KG1 (cell line): ENCODE data around the gene CDC14C.
"Not testable (repeated sequence)": the region's sequence is repeated elsewhere in the genome, so short reads cannot be mapped to it uniquely, and the experiment has no call there.

Experiments used
- DNase-seq: peaks from one replicate; lab custom pipeline; 2025; lab: John Stamatoyannopoulos, UW

CDC14C gene

DNA sequence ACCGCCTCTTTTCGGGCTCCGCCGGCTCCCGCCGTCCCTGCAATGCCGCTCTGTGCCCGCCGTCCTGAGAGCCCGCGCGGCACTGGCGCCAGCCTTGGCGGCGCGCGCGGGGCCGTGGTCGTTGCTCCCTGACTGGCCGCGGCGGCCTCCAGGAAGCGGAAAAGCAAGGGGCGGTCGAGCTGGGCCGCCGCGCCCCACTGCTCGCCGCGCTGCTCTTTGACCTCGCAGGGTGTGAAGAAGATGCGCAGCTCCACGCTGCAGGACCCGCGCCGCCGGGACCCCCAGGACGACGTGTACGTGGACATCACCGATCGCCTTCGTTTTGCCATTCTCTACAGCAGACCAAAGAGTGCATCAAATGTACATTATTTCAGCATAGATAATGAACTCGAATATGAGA, at the start of gene CDC14C:
CDC14C (plus strand) TSS at position 115 of the 400 bp plus-strand sequence; CDS start at position 241, 126 bp downstream.
- no peak for DNase-seq

DNA sequence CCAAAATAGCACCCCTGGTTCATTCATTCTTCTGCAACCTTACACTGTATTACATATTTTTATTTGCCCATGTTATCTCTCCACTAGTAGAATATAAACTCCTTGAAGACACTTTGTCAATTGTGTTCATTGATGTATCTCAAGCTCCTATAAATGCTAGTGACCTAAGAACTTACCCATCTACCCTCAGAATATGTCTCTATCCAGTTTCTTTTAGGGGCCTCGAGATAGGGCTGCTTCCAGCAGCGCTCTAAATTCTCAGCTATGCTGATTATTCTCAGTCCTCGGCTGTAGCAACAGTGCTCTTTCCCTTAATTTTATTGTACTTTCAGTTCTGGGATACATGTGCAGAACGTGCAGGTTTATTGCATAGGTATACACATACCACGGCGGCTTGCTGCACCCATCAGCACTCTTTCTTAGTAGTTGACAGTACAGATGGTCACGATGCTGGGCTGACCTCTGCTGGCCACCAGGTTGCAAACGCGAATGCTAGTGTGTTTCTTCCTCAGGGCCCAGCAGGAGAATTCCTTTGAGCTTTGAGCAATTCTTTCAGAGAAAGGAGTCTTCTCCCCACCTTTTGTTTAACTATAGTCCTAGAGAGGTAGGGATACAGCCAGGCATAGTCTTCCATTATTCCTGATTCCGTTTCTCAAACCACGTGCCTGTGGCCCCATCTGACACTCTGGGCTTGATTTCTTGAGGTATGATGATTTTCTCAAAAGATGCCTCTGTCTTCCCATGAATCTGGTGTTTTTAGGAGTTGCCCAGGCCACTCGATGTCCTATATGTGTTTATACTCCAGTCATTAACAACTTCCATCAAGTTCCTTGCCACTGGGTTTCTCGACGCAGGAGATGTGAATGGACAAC, 49.1 kb upstream of the CDC14C start:
- no peak for DNase-seq

DNA sequence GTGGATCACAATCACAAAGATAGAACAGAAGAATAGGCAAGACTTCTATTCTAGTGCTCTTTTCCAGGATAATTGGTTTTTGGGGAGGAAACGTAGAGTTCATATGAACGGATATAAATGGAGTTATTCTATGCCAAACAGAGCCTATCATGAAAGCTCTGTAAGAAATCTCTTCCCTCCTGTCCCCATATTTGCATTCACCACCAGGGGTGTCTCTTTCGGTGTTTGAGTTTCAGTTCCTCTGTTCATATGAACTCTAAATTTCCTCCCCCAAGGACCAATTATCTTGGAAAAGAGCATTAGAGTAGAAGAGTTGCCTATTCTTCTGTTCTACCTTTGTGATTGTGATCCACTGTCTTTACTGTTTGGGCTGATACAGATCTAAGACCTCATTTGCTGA, 48.3 kb upstream of the CDC14C start:
- no peak for DNase-seq

DNA sequence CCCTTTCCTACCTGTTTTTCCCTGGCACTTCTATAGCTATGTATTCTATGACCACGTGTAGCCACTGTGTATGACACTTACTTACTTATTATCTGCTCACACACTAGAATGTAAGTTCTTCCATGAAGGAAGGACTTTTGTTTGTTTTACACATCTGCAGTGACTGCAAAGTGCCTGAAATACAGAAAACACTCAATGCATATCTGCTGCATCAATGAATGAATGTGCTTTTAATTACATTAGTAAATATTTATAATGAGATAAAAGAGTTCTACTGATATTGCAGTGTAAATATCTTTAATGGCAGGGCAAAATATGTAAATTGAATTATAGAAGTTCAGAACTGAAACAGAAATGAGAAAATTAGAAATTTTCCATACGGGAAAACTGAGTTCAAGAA, 43.5 kb upstream of the CDC14C start:
- no peak for DNase-seq

DNA sequence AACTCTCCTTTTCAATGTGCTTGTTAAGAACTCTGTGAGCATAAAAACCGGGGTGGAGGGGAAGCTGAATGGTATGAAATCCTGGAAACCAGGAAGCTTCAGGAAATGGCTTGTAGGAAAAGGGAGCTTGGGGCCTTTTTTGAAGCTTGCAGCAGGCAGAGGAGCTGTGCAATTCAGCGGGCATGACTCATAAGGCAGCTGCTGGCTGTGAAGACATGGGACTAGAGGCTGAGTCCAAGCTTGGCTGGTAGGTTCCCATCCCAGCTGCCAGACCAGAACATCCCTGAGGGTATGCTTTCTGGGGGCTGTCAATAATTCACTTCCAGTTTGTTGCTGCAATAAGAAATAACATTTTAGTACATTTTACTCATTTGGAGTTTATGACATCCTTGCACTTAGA, 36.8 kb upstream of the CDC14C start:
- no peak for DNase-seq

DNA sequence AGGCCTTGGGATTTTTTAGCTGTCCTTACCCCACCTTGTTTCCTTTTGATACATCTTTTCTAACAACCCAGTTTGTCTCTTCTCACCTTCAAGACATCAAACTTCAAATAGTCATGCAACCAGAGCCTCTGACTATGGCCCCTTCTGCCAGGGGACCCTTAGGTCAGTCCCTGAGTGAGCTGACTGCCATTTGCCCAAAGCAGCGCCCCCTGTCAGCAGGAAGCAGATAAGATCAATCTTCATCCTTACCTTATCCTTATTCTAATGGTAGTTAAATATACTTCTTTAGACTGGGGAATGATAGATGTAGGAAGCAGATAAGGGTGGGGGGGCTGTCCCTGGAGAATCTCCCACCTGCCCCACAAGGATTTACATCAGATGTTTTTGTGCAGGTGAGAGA, 29.8 kb upstream of the CDC14C start:
- DNase-seq, result no peak

DNA sequence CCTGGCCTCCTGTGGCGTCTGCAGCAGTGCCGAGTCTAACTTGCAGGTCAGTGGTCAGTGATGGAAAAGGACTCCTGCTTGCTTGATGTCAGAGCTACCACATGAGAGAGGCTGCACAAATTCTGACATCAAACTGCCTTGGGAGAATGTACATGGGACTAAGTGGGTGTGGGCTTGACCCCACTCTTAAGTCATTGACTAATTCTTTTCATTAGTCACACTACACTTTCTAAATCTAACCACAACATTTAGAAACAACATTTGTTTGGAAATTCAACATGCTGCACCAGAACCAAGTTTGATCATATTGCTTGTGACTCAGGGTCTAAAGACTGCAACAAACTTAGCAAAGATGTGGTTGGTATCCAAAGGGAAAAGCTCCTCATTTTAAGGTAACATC, 24.4 kb upstream of the CDC14C start:
- no peak for DNase-seq

DNA sequence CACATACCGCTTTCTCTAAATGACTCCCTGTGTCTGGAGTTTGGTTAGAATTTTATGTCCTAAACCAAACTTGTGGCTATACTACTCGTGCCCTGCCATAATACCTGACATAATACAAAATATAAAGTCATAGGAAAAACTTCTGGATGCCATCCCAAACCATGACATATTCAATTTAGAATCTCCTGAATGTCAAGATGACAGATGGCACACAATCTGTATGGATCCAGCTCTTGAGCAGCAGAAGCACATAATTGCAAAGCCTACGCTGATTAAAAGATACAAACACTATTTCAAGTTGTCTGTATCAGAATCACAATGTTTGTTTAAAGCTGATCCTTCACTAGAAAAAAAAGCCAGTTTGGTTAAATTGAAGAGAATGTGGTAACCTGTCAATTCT, 22.4 kb upstream of the CDC14C start:
- no peak for DNase-seq

DNA sequence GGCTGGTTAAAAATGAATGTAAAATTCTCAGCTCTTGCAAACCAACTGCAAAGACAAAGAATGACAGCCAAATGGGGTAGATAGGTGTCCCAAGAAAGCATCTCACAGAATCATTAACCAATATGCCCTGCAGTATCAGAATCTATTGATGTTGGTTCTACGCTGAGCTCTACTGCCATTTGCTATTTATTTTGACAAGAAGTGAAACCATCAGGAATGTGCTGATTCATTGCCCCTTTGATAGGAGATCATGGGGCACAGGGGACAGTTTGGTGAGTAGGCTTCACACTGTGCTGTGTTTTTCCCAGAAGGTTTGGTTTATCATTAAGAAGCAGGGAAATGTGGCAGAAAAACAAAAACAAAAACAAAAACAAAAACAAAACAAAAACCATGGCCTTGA, 19.4 kb upstream of the CDC14C start:
- DNase-seq, result no peak

DNA sequence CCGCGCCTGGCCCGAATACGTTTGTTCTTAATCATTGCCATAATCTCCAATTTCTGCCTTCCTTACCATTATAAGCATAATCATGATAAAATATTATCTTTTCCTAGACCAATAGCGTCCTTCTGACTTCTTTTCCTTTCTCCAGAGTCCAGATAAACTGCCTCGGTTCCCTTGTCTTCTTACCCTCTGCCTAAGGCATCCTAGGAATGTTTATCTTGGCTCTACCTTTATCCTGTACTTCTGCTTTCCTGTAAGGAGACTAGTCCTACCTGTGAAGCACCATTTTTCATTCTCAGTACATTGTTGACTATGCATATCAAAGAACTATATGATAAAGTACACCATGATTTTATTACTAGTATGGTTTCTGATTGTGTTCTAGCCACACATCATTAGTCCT, 18.7 kb upstream of the CDC14C start:
- not testable (repeated sequence) for DNase-seq

DNA sequence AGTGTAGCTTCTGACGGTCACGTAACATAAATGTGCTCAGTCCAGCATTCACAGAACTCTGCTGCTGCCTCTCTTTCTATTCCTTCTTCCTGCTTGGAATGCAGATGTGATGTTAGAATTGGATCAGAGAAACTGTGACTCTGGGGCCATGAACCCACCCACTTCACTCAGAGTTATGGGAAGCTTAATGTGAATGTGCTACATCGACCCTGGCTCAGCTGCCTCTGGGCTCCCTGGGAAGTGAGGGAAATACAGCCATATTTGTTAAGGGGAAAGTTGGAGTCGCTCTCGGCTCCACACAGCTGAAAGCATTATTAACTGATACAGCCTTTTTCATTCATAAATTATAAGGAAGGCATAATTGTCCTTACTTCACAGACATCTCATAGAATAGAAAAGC, 14.5 kb upstream of the CDC14C start:
- not testable (repeated sequence) for DNase-seq

DNA sequence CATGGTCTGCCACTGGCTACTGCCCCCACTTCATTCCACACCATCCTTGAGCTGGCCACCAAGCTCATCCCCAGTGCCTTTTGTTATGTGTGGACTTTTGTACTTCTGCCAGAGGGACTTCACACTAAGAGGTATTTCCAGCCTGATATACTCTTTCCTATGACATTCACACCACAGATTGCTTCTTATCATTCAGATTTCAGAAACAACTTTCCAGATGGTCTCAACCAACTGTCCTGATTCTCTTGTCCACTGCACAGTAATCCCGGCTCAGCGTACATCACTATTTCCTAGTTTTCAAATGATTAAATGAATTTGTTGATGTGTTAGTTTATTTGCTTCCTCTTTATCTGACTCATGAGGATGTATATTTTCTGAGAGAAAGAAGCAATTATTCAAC, 7.1 kb downstream of the CDC14C start:
- no peak for DNase-seq

DNA sequence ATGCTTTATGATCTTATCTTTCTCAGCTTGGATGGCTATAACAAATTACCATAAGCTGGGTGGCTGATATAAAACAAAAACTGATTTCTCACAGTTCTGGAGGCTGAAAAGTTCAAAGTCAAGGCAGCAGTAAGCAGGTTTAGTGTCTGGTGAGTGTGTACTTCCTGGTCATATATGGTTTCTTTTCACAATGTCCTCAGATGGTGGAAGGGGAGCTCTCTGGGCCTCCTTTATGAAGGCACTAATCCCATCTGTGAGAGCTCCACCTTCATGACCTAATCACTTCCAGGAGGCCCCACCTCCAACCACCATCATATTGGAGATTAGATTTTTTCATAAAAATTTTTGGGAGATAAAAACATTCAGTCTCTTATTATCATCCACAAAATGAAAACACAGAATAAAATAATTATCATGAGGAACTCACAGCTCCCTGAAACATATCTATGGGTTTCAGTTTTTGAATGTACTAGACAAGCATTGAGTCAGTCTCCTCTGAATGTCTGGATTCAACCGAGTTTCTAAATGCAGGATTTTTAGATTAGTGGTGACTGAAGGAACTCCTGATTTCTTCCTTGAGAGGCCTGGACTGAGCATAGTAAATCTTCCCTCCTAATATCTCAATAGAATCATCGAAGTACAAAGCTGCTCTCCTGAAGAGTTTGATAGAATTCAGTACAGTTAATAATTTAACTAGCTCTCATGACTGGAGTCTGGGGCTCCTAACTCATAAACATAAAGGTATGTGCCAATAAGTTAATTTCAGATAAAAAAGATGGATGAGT, 8.0 kb downstream of the CDC14C start:
- no peak for DNase-seq

DNA sequence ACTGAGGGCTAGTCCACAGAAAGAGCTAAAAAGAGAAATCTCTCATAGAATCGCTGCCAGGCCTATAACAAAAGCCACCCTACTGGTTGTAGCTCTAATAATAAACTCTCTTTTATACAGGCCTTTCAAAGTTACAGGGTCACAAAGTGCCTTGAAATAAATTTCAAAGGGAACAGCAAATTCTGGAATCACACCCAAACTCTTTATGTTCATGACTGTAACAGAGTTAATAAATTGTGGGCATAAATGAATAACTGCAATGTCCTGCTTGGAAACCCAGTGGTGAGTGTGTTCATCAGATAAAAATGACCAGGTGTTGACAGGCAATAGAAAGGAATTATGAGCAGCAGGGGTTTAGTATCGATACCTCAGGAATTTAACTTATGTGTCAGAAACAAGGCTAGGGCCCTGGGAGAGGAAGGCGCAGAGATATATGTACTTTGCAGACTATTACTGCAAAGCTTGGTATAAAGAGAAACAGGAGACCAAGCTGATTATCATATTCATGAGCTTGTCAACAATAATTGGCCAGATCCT, 9.3 kb downstream of the CDC14C start:
- no peak for DNase-seq

DNA sequence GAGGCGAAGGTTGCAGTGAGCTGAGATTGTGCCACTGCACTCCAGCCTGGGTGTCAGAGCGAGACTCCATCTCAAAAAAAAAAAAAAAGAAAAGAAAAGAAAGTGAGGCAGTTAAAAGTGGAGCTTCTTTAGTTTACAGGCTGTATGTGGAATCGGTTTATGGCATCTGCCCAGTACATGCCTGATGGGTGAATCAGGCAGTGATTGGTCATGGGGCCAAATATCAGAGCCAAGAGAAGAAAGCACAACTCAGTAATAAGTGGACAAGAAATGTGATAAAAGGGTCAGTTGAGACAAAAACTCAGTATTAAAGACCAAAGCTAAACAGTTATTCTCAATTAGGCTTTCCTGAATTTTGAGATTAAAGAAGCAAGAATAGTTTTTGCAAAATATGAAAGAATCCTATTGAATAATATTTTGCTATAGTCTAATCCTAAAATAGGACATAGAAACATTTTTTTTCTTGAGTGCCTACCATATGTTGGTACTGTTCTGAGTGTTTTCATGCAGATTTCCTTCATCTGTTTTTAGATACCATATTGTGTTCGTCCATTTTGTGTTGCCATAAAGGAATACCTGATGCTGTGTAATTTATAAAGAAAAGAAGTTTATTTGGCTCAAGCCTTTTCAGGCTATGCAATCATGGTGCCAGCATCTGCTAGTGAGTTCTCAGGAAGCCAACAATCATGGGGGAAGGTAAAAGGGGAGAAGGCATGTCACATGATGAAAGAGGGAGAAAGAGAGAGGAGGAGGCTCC, 14.4 kb downstream of the CDC14C start:
- DNase-seq, result no peak

DNA sequence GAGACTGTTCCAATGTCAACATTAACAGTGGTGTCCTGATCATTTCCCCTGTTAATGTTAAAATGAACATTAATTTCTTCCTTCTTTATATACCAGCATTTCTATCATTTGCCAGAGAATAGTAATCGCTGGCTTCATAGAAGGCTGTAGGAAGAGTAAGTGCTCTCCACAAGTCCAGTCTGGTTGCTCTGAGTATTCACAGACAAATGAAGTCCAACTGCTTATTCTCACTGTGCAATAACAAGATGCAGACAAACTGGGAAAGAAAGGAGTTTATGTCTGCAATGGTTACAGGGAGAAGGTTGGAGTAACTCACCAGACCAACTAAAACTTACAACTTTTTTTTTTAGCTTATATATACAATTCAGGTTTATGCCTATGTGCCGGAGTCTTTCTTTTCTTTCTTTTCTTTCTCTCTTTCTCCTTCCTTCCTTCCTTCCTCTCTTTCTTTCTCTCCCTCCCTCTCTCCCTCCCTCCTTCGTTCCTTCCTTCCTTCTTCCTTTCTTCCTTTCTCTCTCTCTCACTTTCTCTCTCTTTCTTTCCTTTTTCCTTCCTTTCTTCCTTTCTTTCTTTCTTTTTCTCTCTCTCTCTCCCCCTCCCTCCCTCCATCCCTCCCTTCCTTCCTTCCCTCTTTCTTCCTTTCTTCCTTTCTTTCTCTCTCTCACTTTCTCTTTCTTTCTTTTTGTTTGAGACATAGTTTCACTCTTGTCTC, 19.1 kb downstream of the CDC14C start:
- no peak for DNase-seq

DNA sequence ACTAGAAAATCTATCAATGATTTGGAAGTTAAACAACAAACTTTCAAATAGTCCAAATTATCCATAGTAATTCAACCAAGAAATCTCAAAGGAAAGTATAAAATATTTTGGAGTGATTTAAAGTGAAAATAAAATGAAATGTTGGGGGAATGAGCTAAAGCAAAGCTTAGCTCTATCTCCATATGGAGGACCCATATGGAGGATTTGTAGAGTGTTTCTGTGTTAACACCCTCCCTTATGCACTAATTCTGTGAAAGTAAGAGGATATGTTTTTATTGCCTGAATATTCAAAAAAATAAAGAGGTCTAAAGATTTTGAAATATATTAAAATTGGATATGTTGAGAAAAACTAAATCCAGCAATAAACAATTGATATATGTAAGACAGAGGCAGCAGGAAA, 31.6 kb downstream of the CDC14C start:
- no peak for DNase-seq

DNA sequence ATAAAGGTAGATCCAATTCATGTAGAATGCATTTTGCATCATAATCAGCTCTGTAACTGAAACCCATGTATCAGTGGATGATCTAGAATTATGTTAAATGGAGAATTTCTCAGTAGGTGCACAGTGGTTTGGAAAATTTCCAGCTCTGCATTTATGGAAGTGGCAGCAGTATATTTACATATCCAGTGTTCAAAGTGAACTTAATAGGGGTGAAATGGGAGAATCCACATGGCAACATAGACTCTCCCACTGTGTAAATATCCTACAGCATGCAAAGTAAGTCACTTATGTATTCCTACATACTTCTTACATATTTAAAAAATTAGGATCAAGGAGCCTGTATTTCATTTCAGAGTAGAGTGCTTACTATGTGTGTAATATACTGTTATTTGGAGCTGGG, 35.3 kb downstream of the CDC14C start:
- DNase-seq, result no peak

DNA sequence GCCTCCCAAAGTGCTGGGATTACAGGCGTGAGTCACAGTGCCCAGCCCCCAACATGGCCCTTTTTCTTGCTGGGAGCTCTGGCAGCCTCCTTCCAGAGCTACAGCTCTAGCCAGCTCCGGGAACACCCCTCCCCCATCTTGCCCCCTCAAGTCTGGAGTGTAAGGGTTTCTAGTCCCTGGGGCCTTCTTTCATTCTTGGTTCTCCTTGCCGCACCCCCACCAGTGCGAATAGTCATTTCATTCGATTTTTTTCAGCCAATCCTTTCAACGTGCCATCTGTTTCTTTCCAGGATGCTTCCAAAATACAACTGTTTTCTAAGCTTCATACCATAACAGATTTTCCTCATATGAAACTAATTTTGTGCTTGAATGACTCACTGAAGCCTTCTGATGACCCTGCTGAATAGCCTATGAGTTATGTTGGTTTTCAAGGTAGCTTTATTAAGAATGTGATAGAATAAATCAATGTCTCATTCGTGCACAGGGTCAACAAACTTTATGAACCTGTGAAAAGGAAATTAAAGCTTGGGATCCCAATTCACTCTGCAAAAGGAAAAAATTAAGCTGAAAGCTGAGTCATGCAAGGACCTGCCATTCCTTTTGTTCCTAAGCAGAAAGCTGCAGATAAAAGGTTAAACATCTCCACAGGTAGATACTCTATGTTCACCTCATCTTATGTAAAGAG, 38.6 kb downstream of the CDC14C start:
- DNase-seq, result no peak

DNA sequence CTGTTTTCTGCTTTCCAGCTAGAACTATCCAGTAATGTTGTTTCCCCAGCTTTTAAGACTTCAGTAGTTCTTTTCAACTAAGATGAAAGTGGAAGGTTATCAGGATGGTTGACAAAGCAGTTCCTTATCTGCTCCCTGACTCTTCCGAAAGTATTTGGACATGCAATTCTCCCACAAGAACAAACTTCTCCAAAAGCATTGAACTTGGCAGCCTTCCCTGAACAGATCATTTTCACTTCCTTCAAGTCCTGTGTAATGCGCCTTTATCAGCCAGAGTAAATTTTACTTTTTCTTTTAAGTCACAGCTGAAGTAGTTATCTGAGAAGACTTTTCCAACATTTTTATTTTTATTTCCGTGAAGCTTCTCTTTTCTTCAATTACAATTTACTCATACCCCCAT, 39.7 kb downstream of the CDC14C start:
- DNase-seq, result no peak

DNA sequence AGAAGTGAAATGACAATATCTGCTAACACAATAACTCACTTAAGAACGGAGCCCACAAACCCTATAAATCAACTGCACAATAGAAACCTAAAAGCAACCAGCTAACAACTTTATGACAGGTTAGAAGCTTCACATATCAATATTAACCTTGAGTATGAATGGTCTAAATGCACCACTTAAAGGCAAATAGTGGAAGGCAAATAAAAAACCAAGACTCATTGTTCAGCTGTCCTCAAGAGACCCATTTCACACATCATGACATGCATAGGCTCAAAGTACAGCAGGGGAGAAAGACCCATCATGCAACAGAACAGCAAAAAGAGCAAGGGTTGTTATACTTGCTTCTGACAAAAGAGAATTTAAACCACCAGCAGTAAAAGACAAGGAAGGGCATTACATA, 46.8 kb downstream of the CDC14C start:
- no peak for DNase-seq
